H1 (cell line): Measurements from ENCODE around the gene ATOH8. TPM values are rescaled to one million over a fixed set of nuclear protein-coding genes. Genes with fewer than 3 reads are reported as not detected.

Experiments used
- polyA plus RNA-seq, 7 experiments: library from polyadenylated mRNA; depleted of rRNA in 3 of 7; stranded (reverse) in 5 of 7; unstranded in 2 of 7; fragments of >200 nt in 5 of 7; fragments of 200-250 nt in 2 of 7; gene quantifications; 1 replicate in 5 of 7; 2 replicates in 1 of 7; 4 replicates in 1 of 7; pipeline versions ENCODE4 v1.2.1 to v1.2.3, GENCODE V29; 2011 to 2013; ENCODE audit warnings: missing spikeins in 2 of 7, mixed read lengths in 2 of 7
- total RNA-seq: library from RNA; stranded (reverse); fragmentation: NEBNext Ultra II Directional; extraction: Animal tissue kit (Norgen Biotek cat#: 25700); gene quantifications from 2 replicates; pipeline ENCODE4 v1.2.1, GENCODE V29; 2021
- TF ChIP-seq, protein P1 (sequence below): IDR thresholded peaks from 2 replicates; pipeline ENCODE4 v1.6.1; 2012; ENCODE audit warnings: low read length, inconsistent platforms

The ATOH8 gene
- total and polyA plus RNA-seq, 2 of the 8 experiments (the other 6 are each of a cell fraction or from before 2014, with no cell fraction given): 0.50 to 0.53 TPM

GRCh38 chr2:85801871-85802270 is 48.1 kb downstream of the ATOH8 start (continued):
- TF ChIP-seq, protein P1, sequence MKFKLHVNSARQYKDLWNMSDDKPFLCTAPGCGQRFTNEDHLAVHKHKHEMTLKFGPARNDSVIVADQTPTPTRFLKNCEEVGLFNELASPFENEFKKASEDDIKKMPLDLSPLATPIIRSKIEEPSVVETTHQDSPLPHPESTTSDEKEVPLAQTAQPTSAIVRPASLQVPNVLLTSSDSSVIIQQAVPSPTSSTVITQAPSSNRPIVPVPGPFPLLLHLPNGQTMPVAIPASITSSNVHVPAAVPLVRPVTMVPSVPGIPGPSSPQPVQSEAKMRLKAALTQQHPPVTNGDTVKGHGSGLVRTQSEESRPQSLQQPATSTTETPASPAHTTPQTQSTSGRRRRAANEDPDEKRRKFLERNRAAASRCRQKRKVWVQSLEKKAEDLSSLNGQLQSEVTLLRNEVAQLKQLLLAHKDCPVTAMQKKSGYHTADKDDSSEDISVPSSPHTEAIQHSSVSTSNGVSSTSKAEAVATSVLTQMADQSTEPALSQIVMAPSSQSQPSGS: no peak
